Kidney (tissue), 14 donors: Measurements from ENCODE around the gene PIGQ. TPM values are rescaled to one million over a fixed set of nuclear protein-coding genes. Genes with fewer than 3 reads are reported as not detected.
A peak's percentile ranks its signal among the peaks of the same experiment; 100 is the strongest.

Experiments used
- DNase-seq, 5 donors: peaks; one replicate each; pipeline ENCODE4 v3.0.0-alpha.2; 2013 to 2020
- FAIRE-seq: peaks from 2 replicates; lab custom pipeline; 2012; peaks lifted over from hg19 to GRCh38; lab: Jason Lieb, UNC
- H3K27ac ChIP-seq, 2 donors: one replicate each; pipeline ENCODE4 v1.7.0; 2013; ENCODE audit warnings: low read depth in 2 of 2, low read length in 2 of 2, inconsistent platforms in 1 of 2
- H3K27me3 ChIP-seq: one replicate; pipeline ENCODE4 v1.7.1; 2013; ENCODE audit warnings: low read length, inconsistent platforms; ENCODE audit not compliant: control insufficient read depth, insufficient read depth
- H3K36me3 ChIP-seq, 3 donors: one replicate each; pipeline versions ENCODE4 v1.7.0 to v1.7.1; 2013; ENCODE audit warnings: low read length in 3 of 3, control low read depth in 1 of 3, inconsistent platforms in 1 of 3; ENCODE audit not compliant: insufficient read depth in 3 of 3, control insufficient read depth in 2 of 3
- H3K4me1 ChIP-seq, 3 donors: one replicate each; pipeline versions ENCODE4 v1.7.0 to v1.7.1; 2013; ENCODE audit warnings: low read length in 3 of 3, inconsistent platforms in 1 of 3, low read depth in 1 of 3; ENCODE audit not compliant: control insufficient read depth in 2 of 3, insufficient read depth in 2 of 3
- H3K4me3 ChIP-seq, 3 donors: one replicate each; pipeline versions ENCODE4 v1.7.0 to v1.8.1; 2013; ENCODE audit warnings: low read length in 3 of 3, control low read depth in 1 of 3, inconsistent platforms in 1 of 3
- H3K9ac ChIP-seq, 3 donors: one replicate each; pipeline versions ENCODE4 v1.7.0 to v1.7.1; 2013; ENCODE audit warnings: low read length in 3 of 3, control low read depth in 1 of 3, inconsistent platforms in 1 of 3
- H3K9me3 ChIP-seq, 3 donors: one replicate each; pipeline versions ENCODE4 v1.7.0 to v1.7.1; 2013; ENCODE audit warnings: low read length in 3 of 3, control low read depth in 1 of 3, inconsistent platforms in 1 of 3; ENCODE audit not compliant: control insufficient read depth in 2 of 3, insufficient read depth in 1 of 3
- CTCF ChIP-seq: IDR thresholded peaks from 3 replicates; pipeline ENCODE4 v1.5.1; 2012; ENCODE audit warnings: mild to moderate bottlenecking, moderate library complexity, borderline replicate concordance; ENCODE audit not compliant: insufficient read depth; ENCODE audit errors: extremely low read depth
- intact Hi-C: fragments of 100-400 bp; cut with DNase I; formaldehyde crosslinking; loops from one replicate; pipeline ENCODE4 v1.11.1; 2022
- polyA plus RNA-seq: library from polyadenylated mRNA; stranded (reverse); fragments of 350-450 nt; fragmentation: Illumina TruSeq; extraction: RNeasy Lipid Tissue Mini Kit (QIAGEN cat#74804); gene quantifications from one replicate; pipeline ENCODE4 v1.2.3, GENCODE V29; 2014; ENCODE audit warnings: low read depth, low replicate concordance; ENCODE audit not compliant: insufficient read depth
- total RNA-seq: library from RNA; stranded (reverse); fragmentation: NEBNext Ultra II Directional; extraction: Animal tissue kit (Norgen Biotek cat#: 25700); gene quantifications from one replicate; pipeline ENCODE4 v1.2.1, GENCODE V29; 2021
- donor health status: control.
- donor health status: control.
- donor health status: control.
- donor health status: control.
- donor health status: control.
- donor health status: DM: yes; HTN: yes; CAD: no.
- donor health status: Normal renal cell carcinoma (clear cell type).

Gene PIGQ
- total and polyA plus RNA-seq, 2 donors from 2014 or later, result 92.9 to 118 TPM

GRCh38 chr16:585351-585750 lies 15.6 kb downstream of the PIGQ start:
- Histone ChIP-seq H3K9ac (no peak overlapping the region), H3K27ac (no peak overlapping the region), H3K9me3 (no peaks in the 10 kb centered on the region), H3K36me3 (no peaks in the 10 kb centered on the region), H3K27me3 (no peaks in the 10 kb centered on the region), H3K4me1 (peaks cover 0 to 17% (median 13%) of the 10 kb centered on the region in 3 donors), H3K4me3 (no peak overlapping the region)
- FAIRE-seq, result no peak
- intact Hi-C loops, result no loop called here
- TF ChIP-seq CTCF, result no peak
- DNase-seq, result peak in 1 of 5 donors; percentile 71

GRCh38 chr16:586047-586644 lies 16.4 kb downstream of the PIGQ start:
- no peak for FAIRE-seq
- intact Hi-C loops, result no loop called here
- no peak overlapping the region for H3K9ac ChIP-seq

GRCh38 chr16:586645-587590 lies 17.1 kb downstream of the PIGQ start:
- Histone ChIP-seq H3K4me3 (no peak overlapping the region), H3K36me3 (no peaks in the 10 kb centered on the region), H3K27me3 (no peaks in the 10 kb centered on the region), H3K27ac (peak overlapping the region in 1 of 2 donors; percentile 22), H3K4me1 (peaks cover 6 to 31% (median 21%) of the 10 kb centered on the region in 3 donors), H3K9me3 (no peaks in the 10 kb centered on the region), H3K9ac (no peak overlapping the region)
- DNase-seq, result peak in 1 of 5 donors; percentile 76
- FAIRE-seq, result no peak
- no peak for TF ChIP-seq CTCF
- intact Hi-C loops, result no loop called here

More at GRCh38 chr16:586047-586644, 16.4 kb downstream of the PIGQ start:
- H3K4me1 ChIP-seq, result peaks cover 6 to 25% (median 16%) of the 10 kb centered on the region in 3 donors
- TF ChIP-seq CTCF, result no peak
- no peaks in the 10 kb centered on the region for H3K9me3 ChIP-seq
- no peaks in the 10 kb centered on the region for H3K27me3 ChIP-seq
- no peak overlapping the region for H3K27ac ChIP-seq
- no peak for DNase-seq
- H3K36me3 ChIP-seq, result no peaks in the 10 kb centered on the region
- no peak overlapping the region for H3K4me3 ChIP-seq
